PC-3 (cell line): ENCODE data around the gene REXO2. TPM values are rescaled to one million over a fixed set of nuclear protein-coding genes. Genes with fewer than 3 reads are reported as not detected.

ENCODE experiments used
- ATAC-seq: fragments of 200-7000 bp; cut with Tn5 transposase; 2 replicates; pipeline ENCODE4 v1.9.1; 2020; ENCODE audit warnings: mild to moderate bottlenecking, moderate library complexity
- BruUV-seq: library from RNA; stranded (reverse); fragments of 400-500 nt; replicated peaks from 2 replicates; lab custom pipeline; 2021; lab: Mats Ljungman, UMichigan
- CTCF ChIA-PET: fragments of 300-600 bp; sonication (Branson Sonifier 250); formaldehyde crosslinking; loops from one replicate; lab custom pipeline; 2022; ENCODE audit warnings: antibody characterized with exemption; lab: Charles Lee
- POLR2A ChIA-PET: fragments of 300-600 bp; sonication (Branson Sonifier 250); formaldehyde crosslinking; loops from one replicate; lab custom pipeline; 2022; ENCODE audit warnings: antibody characterized with exemption; ENCODE audit not compliant: unreplicated experiment; lab: Charles Lee
- DNase-seq: peaks from one replicate; pipeline ENCODE4 v3.0.0-alpha.2; 2015
- H2AFZ ChIP-seq: fragments of 300-600 bp; sonication (generic); 2 replicates; pipeline ENCODE4 v1.6.0; 2016; ENCODE audit warnings: antibody characterized with exemption, low read length
- H3F3A ChIP-seq: fragments of 300-600 bp; sonication (generic); one replicate; pipeline ENCODE4 v1.6.0; 2017; ENCODE audit warnings: antibody characterized with exemption, low read length, control low read depth, mild to moderate bottlenecking; ENCODE audit not compliant: unreplicated experiment
- H3K27ac ChIP-seq: fragments of 300-600 bp; sonication (generic); 2 replicates; pipeline ENCODE4 v1.5.1; 2016; ENCODE audit warnings: mild to moderate bottlenecking, low read length
- H3K27me3 ChIP-seq: fragments of 300-600 bp; sonication (generic); 2 replicates; pipeline ENCODE4 v1.6.1; 2016; ENCODE audit warnings: low read length, mixed read lengths
- H3K36me3 ChIP-seq: fragments of 300-600 bp; sonication (generic); 2 replicates; pipeline ENCODE4 v1.6.1; 2016; ENCODE audit warnings: low read depth, mixed run types, low read length, mixed read lengths
- H3K4me1 ChIP-seq: fragments of 300-600 bp; sonication (generic); 2 replicates; pipeline ENCODE4 v1.5.1; 2016; ENCODE audit warnings: low read length; ENCODE audit not compliant: insufficient read depth
- H3K4me2 ChIP-seq: fragments of 300-600 bp; sonication (generic); 2 replicates; pipeline ENCODE4 v1.6.0; 2016; ENCODE audit warnings: low read length
- H3K4me3 ChIP-seq: fragments of 300-600 bp; sonication (generic); 2 replicates; pipeline ENCODE4 v1.5.1; 2016; ENCODE audit warnings: mild to moderate bottlenecking, low read length, mixed read lengths
- H3K79me2 ChIP-seq: fragments of 300-600 bp; sonication (generic); 2 replicates; pipeline ENCODE4 v1.6.1; 2017; ENCODE audit warnings: low read length, mixed read lengths
- H3K9ac ChIP-seq: fragments of 300-600 bp; sonication (generic); 2 replicates; pipeline ENCODE4 v1.6.0; 2016; ENCODE audit warnings: mild to moderate bottlenecking, low read length
- H3K9me2 ChIP-seq: fragments of 300-600 bp; sonication (generic); replicated peaks from 2 replicates; pipeline ENCODE4 v1.6.1; 2016; ENCODE audit warnings: mixed run types, low read length, mixed read lengths
- H3K9me3 ChIP-seq: fragments of 300-600 bp; sonication (generic); 2 replicates; pipeline ENCODE4 v1.6.1; 2016; ENCODE audit warnings: low read length, mixed read lengths
- H4K20me1 ChIP-seq: fragments of 300-600 bp; sonication (generic); 2 replicates; pipeline ENCODE4 v1.6.1; 2016; ENCODE audit warnings: low read length, mixed read lengths
- EZH2 ChIP-seq: fragments of 300-600 bp; sonication (generic); IDR thresholded peaks from one replicate; pipeline ENCODE4 v1.6.1; 2017; ENCODE audit warnings: antibody characterized with exemption, mild to moderate bottlenecking, low read length; ENCODE audit not compliant: unreplicated experiment
- EZH2phosphoT487 ChIP-seq: fragments of 300-600 bp; sonication (generic); IDR thresholded peaks from 2 replicates; pipeline ENCODE4 v1.6.1; 2018; ENCODE audit warnings: mild to moderate bottlenecking, antibody characterized with exemption, low read length, borderline replicate concordance
- intact Hi-C: fragments of 100-400 bp; cut with micrococcal nuclease; formaldehyde crosslinking; loops from 2 replicates; pipeline ENCODE4 v1.9.0; 2023
- total RNA-seq: library from RNA; depleted of rRNA; stranded (reverse); fragments of >200 nt; gene quantifications from 2 replicates; pipeline ENCODE4 v1.2.3, GENCODE V29; 2014
- TF ChIP-seq, protein P1 (sequence below): fragments of 300-600 bp; sonication (generic); conservative IDR thresholded peaks from 2 replicates; pipeline ENCODE4 v1.5.1; 2017; ENCODE audit warnings: antibody characterized with exemption, low read depth, mild to moderate bottlenecking, low read length

Gene REXO2
- total RNA-seq, 1 experiment from 2014 or later: 145 TPM

- H3K4me3 ChIP-seq: no peak overlapping the region
- H3K9me3 ChIP-seq: no peaks in the 10 kb centered on the region
- intact Hi-C loops: no loop called here
- no peak overlapping the region for H3K9ac ChIP-seq
- H3K27me3 ChIP-seq: no peaks in the 10 kb centered on the region
- DNase-seq: no peak
- H3K36me3 ChIP-seq: peaks cover 39% of the 10 kb centered on the region; the same call in 1 of the 2 replicates
- H3K79me2 ChIP-seq: peaks cover 37% of the 10 kb centered on the region
- H3F3A ChIP-seq: no peaks in the 10 kb centered on the region
- peaks cover 9% of the 10 kb centered on the region; the same call in 1 of the 2 replicates for H4K20me1 ChIP-seq
- ChIA-PET CTCF (no interaction called here), POLR2A (no interaction called here)
- no peak for ATAC-seq
- no peak overlapping the region for H3K4me2 ChIP-seq
- BruUV-seq: no TSS peak
- H3K9me2 ChIP-seq: no peaks in the 10 kb centered on the region
- no peak overlapping the region for H2AFZ ChIP-seq
- H3K27ac ChIP-seq: no peak overlapping the region
- 0 out of 2 replicates have a peak, but pooled peaks cover 8% of the 10 kb centered on the region for H3K4me1 ChIP-seq
- TF ChIP-seq EZH2phosphoT487: no peak
- TF ChIP-seq, protein P1, sequence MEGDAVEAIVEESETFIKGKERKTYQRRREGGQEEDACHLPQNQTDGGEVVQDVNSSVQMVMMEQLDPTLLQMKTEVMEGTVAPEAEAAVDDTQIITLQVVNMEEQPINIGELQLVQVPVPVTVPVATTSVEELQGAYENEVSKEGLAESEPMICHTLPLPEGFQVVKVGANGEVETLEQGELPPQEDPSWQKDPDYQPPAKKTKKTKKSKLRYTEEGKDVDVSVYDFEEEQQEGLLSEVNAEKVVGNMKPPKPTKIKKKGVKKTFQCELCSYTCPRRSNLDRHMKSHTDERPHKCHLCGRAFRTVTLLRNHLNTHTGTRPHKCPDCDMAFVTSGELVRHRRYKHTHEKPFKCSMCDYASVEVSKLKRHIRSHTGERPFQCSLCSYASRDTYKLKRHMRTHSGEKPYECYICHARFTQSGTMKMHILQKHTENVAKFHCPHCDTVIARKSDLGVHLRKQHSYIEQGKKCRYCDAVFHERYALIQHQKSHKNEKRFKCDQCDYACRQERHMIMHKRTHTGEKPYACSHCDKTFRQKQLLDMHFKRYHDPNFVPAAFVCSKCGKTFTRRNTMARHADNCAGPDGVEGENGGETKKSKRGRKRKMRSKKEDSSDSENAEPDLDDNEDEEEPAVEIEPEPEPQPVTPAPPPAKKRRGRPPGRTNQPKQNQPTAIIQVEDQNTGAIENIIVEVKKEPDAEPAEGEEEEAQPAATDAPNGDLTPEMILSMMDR: no peak
- TF ChIP-seq EZH2: no peak
Measured at GRCh38 chr11:114447444-114447843, 8.2 kb downstream of the REXO2 start.

- H3K27ac ChIP-seq: no peak overlapping the region
- H3K4me1 ChIP-seq: 0 out of 2 replicates have a peak, but pooled peaks cover 8% of the 10 kb centered on the region
- DNase-seq (no peak), ATAC-seq (no peak)
- no peaks in the 10 kb centered on the region for H3K9me2 ChIP-seq
- H4K20me1 ChIP-seq: peaks cover 9% of the 10 kb centered on the region; the same call in 1 of the 2 replicates
- H3F3A ChIP-seq: no peaks in the 10 kb centered on the region
- H3K27me3 ChIP-seq: no peaks in the 10 kb centered on the region
- no peak overlapping the region for H3K9ac ChIP-seq
- peaks cover 33% of the 10 kb centered on the region for H3K79me2 ChIP-seq
- H3K4me3 ChIP-seq: no peak overlapping the region
- H3K9me3 ChIP-seq: no peaks in the 10 kb centered on the region
- intact Hi-C loops: no loop called here
- H2AFZ ChIP-seq: no peak overlapping the region
- ChIA-PET CTCF (no interaction called here), POLR2A (no interaction called here)
- TF ChIP-seq EZH2 (no peak), EZH2phosphoT487 (no peak)
- TF ChIP-seq, protein P1: no peak
- H3K4me2 ChIP-seq: no peak overlapping the region
- BruUV-seq: no TSS peak
- H3K36me3 ChIP-seq: peaks cover 41% of the 10 kb centered on the region; the same call in 1 of the 2 replicates
Measured at GRCh38 chr11:114447892-114448291, 8.6 kb downstream of the REXO2 start.

DNA sequence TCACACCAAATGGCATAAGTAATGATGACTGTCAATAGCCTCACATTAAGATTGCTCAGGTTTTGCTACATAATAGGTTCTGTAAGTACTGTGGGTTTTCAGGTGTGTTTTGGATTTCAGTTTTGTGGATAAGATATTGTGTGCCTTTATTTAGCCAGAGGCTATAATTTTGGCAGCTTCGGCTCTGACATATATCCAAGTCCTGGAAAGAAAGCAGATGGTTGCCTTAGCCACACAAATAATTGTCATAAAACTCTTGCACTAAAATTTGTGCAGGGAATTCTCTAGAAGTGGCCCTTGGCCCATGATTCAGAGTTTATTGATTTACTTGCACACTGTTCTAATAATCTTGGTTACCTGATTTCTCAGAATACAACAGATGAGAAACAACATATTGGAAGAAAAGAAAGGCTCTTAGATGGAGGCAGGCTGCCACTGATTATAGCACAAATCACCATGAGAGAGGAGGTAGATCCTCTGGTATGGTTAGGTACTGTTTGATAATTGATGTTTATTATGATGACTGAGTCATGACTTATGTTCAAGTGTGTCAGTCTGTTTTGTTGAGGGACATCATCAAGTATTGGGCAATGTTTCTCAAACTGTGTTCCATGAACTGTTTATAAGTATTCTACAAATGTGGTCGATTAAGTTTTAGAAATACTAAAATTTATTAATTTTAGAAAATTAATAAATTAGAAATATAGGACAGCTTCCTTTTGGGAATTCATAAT is 9.6 kb downstream of the REXO2 start:
- BruUV-seq: no TSS peak
- Histone ChIP-seq H3K4me3 (no peak overlapping the region), H3K79me2 (peaks cover 23% of the 10 kb centered on the region), H3K4me2 (no peak overlapping the region), H3K27ac (no peak overlapping the region), H3K4me1 (0 out of 2 replicates have a peak, but pooled peaks cover 8% of the 10 kb centered on the region), H2AFZ (no peak overlapping the region), H4K20me1 (peaks cover 9% of the 10 kb centered on the region; the same call in 1 of the 2 replicates), H3F3A (no peaks in the 10 kb centered on the region), H3K36me3 (peaks cover 43% of the 10 kb centered on the region; the same call in 1 of the 2 replicates), H3K27me3 (no peaks in the 10 kb centered on the region), H3K9ac (no peak overlapping the region), H3K9me2 (no peaks in the 10 kb centered on the region), H3K9me3 (no peaks in the 10 kb centered on the region)
- CTCF ChIA-PET: no interaction called here
- peak; percentile 60 for ATAC-seq
- POLR2A ChIA-PET: no interaction called here
- DNase-seq: peak; percentile 46
- intact Hi-C loops: no loop called here
- no peak for TF ChIP-seq EZH2
- no peak for TF ChIP-seq EZH2phosphoT487
- TF ChIP-seq, protein P1: no peak
